ENCODE measurements around the gene XXYLT1.

XXYLT1 gene

GRCh38 chr3:195035345-195036202, 235.4 kb downstream of the XXYLT1 start:
- no peak overlapping the region for H3K4me3 ChIP-seq (ENCODE audit: low read length)
- DNase-seq (ENCODE audit: low read depth, low spot score), result no peak

- no peak for DNase-seq (ENCODE audit: low read depth, low spot score)
- no peak overlapping the region for H3K4me3 ChIP-seq (ENCODE audit: low read length)
Measured at GRCh38 chr3:195034541-195034940, 236.4 kb downstream of the XXYLT1 start.

GRCh38 chr3:195034101-195034500, 236.9 kb downstream of the XXYLT1 start:
- no peak for DNase-seq (ENCODE audit: low read depth, low spot score)
- no peak overlapping the region for H3K4me3 ChIP-seq (ENCODE audit: low read length)

GRCh38 chr3:195033531-195034091, 237.3 kb downstream of the XXYLT1 start:
- DNase-seq (ENCODE audit: low read depth, low spot score), result no peak
- no peak overlapping the region for H3K4me3 ChIP-seq (ENCODE audit: low read length)

- no peak overlapping the region for H3K4me3 ChIP-seq (ENCODE audit: low read length)
- no peak for DNase-seq (ENCODE audit: low read depth, low spot score)
Measured at GRCh38 chr3:195032955-195033354, 238.0 kb downstream of the XXYLT1 start.

GRCh38 chr3:195032106-195032759, 238.7 kb downstream of the XXYLT1 start:
- H3K4me3 ChIP-seq (ENCODE audit: low read length), result no peak overlapping the region
- DNase-seq (ENCODE audit: low read depth, low spot score), result no peak

GRCh38 chr3:195031574-195032003, 239.4 kb downstream of the XXYLT1 start:
- DNase-seq (ENCODE audit: low read depth, low spot score), result no peak
- no peak overlapping the region for H3K4me3 ChIP-seq (ENCODE audit: low read length)

GRCh38 chr3:195030791-195031321, 240.1 kb downstream of the XXYLT1 start:
- no peak overlapping the region for H3K4me3 ChIP-seq (ENCODE audit: low read length)
- no peak for DNase-seq (ENCODE audit: low read depth, low spot score)

- no peak overlapping the region for H3K4me3 ChIP-seq (ENCODE audit: low read length)
Measured at GRCh38 chr3:195028877-195029606, 241.9 kb downstream of the XXYLT1 start.

GRCh38 chr3:195025884-195026200, 245.1 kb downstream of the XXYLT1 start:
- no peak overlapping the region for H3K4me3 ChIP-seq (ENCODE audit: low read length)
- DNase-seq (ENCODE audit: low read depth, low spot score), result no peak

More at GRCh38 chr3:195028877-195029606, 241.9 kb downstream of the XXYLT1 start:
- DNase-seq (ENCODE audit: low read depth, low spot score), result no peak

GRCh38 chr3:195025056-195025883, 245.7 kb downstream of the XXYLT1 start:
- DNase-seq (ENCODE audit: low read depth, low spot score), result no peak
- H3K4me3 ChIP-seq (ENCODE audit: low read length), result no peak overlapping the region

- no peak for DNase-seq (ENCODE audit: low read depth, low spot score)
- no peak overlapping the region for H3K4me3 ChIP-seq (ENCODE audit: low read length)
Measured at GRCh38 chr3:195023989-195024388, 247.0 kb downstream of the XXYLT1 start.

- H3K4me3 ChIP-seq (ENCODE audit: low read length), result no peak overlapping the region
- DNase-seq (ENCODE audit: low read depth, low spot score), result no peak
Measured at GRCh38 chr3:195023576-195023975, 247.4 kb downstream of the XXYLT1 start.

GRCh38 chr3:195021692-195022091, 249.3 kb downstream of the XXYLT1 start:
- DNase-seq (ENCODE audit: low read depth, low spot score), result no peak
- no peak overlapping the region for H3K4me3 ChIP-seq (ENCODE audit: low read length)

GRCh38 chr3:195020921-195021320, 250.0 kb downstream of the XXYLT1 start:
- no peak for DNase-seq (ENCODE audit: low read depth, low spot score)
- no peak overlapping the region for H3K4me3 ChIP-seq (ENCODE audit: low read length)

GRCh38 chr3:195020185-195020584, 250.8 kb downstream of the XXYLT1 start:
- no peak for DNase-seq (ENCODE audit: low read depth, low spot score)
- H3K4me3 ChIP-seq (ENCODE audit: low read length), result no peak overlapping the region

GRCh38 chr3:195019335-195019734, 251.6 kb downstream of the XXYLT1 start:
- no peak overlapping the region for H3K4me3 ChIP-seq (ENCODE audit: low read length)
- DNase-seq (ENCODE audit: low read depth, low spot score), result no peak

Measured in Jurkat, Clone E6-1 (cell line).